ENCODE results near the gene TRIM54. TPM values are rescaled to one million over a fixed set of nuclear protein-coding genes. Genes with fewer than 3 reads are reported as not detected.

Gene TRIM54
- total and polyA plus RNA-seq, 2 of the 8 experiments (the other 6 are each of a cell fraction or from before 2014, with no cell fraction given): 3.9 to 5.8 TPM

GRCh38 chr2:27265536-27265870 is 16.7 kb upstream of the TRIM54 start (continued):
- TF ChIP-seq CHD7 (IDR thresholded peaks at IDR 0.05; ENCODE audit: insufficient replicate concordance, low read length): no peak
- TF ChIP-seq SAP30 (IDR thresholded peaks at IDR 0.05; ENCODE audit: insufficient read depth, insufficient replicate concordance, low read length): no peak
- TF ChIP-seq NRF1 (IDR thresholded peaks at IDR 0.05; ENCODE audit: low read depth, low read length): no peak
- no peak for TF ChIP-seq CTCF (IDR thresholded peaks at IDR 0.05; ENCODE audit: control extremely low read depth in 1 of 3, insufficient read depth in 1 of 3, low read depth in 1 of 3, low read length in 3 of 3)
- no peak for TF ChIP-seq RNF2 (IDR thresholded peaks at IDR 0.05; ENCODE audit: borderline replicate concordance, low read depth, low read length, missing control alignments, poor library complexity, severe bottlenecking)
- no peak for TF ChIP-seq NANOG (IDR thresholded peaks at IDR 0.05; ENCODE audit: insufficient read depth, low read depth, low read length, poor library complexity, severe bottlenecking)

Measured in H1 (cell line).